GM12878 (cell line): ENCODE results near the gene DENND1B. TPM values are rescaled to one million over a fixed set of nuclear protein-coding genes. Genes with fewer than 3 reads are reported as not detected.
"Not testable (repeated sequence)": the region's sequence is repeated elsewhere in the genome, so short reads cannot be mapped to it uniquely, and the experiment has no call there.

Experiments
- ATAC-seq: fragments of 200-7000 bp; cut with Tn5 transposase; 3 replicates; pipeline ENCODE4 v1.9.1; 2020; ENCODE audit warnings: mild to moderate bottlenecking, moderate library complexity
- BruUV-seq: library from RNA; stranded (reverse); fragments of 400-500 nt; replicated peaks from 2 replicates; lab custom pipeline; 2021; lab: Mats Ljungman, UMichigan
- CTCF ChIA-PET: fragments of 300-600 bp; sonication (Branson Sonifier 250); formaldehyde crosslinking; extraction: SDS; loops from one replicate; lab custom pipeline; 2021; ENCODE audit warnings: inconsistent platforms; lab: Yijun Ruan, JAX
- POLR2A ChIA-PET: fragments of 350-600 bp; formaldehyde crosslinking; extraction: SDS; loops from one replicate; lab custom pipeline; 2021; ENCODE audit warnings: inconsistent platforms; lab: Charles Lee
- RAD21 ChIA-PET: fragments of 300-600 bp; sonication (Branson Sonifier 250); formaldehyde crosslinking; loops from one replicate; lab custom pipeline; 2023; ENCODE audit warnings: antibody characterized with exemption; ENCODE audit not compliant: unreplicated experiment; lab: Charles Lee
- SMC1A ChIA-PET: fragments of 300-600 bp; sonication (Branson Sonifier 250); formaldehyde crosslinking; loops from one replicate; lab custom pipeline; 2023; ENCODE audit not compliant: unreplicated experiment, uncharacterized antibody; lab: Charles Lee
- DNase-seq: peaks from one replicate; pipeline ENCODE4 v3.0.0-alpha.2; 2011; ENCODE audit warnings: low read depth, low spot score
- FAIRE-seq: peaks from 3 replicates; lab custom pipeline; 2011; peaks lifted over from hg19 to GRCh38; lab: Jason Lieb, UNC
- H2AFZ ChIP-seq: 2 replicates; pipeline ENCODE4 v1.6.0; 2011; ENCODE audit warnings: low read depth, low read length, control low read depth; ENCODE audit not compliant: control insufficient read depth
- H3K27ac ChIP-seq: 2 replicates; pipeline ENCODE4 v1.5.1; 2011; ENCODE audit warnings: control low read depth; ENCODE audit not compliant: control insufficient read depth, insufficient read depth
- H3K27me3 ChIP-seq, 2 experiments: replicated peaks in 1 of 2; 2 replicates each; pipeline versions ENCODE4 v1.6.0 to v1.6.1; 2011; ENCODE audit warnings: low read length in 1 of 2; ENCODE audit not compliant: control insufficient read depth in 2 of 2, insufficient read depth in 2 of 2
- H3K36me3 ChIP-seq, 2 experiments: 2 replicates each; pipeline ENCODE4 v1.5.1; 2011; ENCODE audit warnings: low read length in 1 of 2; ENCODE audit not compliant: control insufficient read depth in 2 of 2, insufficient read depth in 2 of 2
- H3K4me1 ChIP-seq: 2 replicates; pipeline ENCODE4 v1.6.1; 2011; ENCODE audit warnings: mild to moderate bottlenecking, low read length, moderate library complexity, mixed read lengths; ENCODE audit not compliant: control insufficient read depth, insufficient read depth
- H3K4me2 ChIP-seq: 2 replicates; pipeline ENCODE4 v1.6.0; 2011; ENCODE audit warnings: control low read depth; ENCODE audit not compliant: control insufficient read depth, insufficient read depth
- H3K4me3 ChIP-seq: fragments of 200-600 bp; sonication (generic); 2 replicates; pipeline ENCODE4 v1.5.1; 2016
- H3K79me2 ChIP-seq: 2 replicates; pipeline ENCODE4 v1.6.0; 2011; ENCODE audit warnings: low read length; ENCODE audit not compliant: control insufficient read depth, insufficient read depth
- H3K9ac ChIP-seq: 2 replicates; pipeline ENCODE4 v1.8.0; 2011; ENCODE audit warnings: low read length, control low read depth, mixed read lengths; ENCODE audit not compliant: control insufficient read depth, insufficient read depth
- H3K9me3 ChIP-seq: replicated peaks from 3 replicates; pipeline ENCODE4 v1.5.1; 2011; ENCODE audit warnings: mild to moderate bottlenecking, low read length; ENCODE audit not compliant: control insufficient read depth, insufficient read depth
- H4K20me1 ChIP-seq: 2 replicates; pipeline ENCODE4 v1.6.0; 2011; ENCODE audit not compliant: control insufficient read depth, insufficient read depth
- ATF3 ChIP-seq: IDR thresholded peaks from 2 replicates; pipeline ENCODE4 v1.6.1; 2011; ENCODE audit warnings: low read depth, mild to moderate bottlenecking, low read length, moderate library complexity, borderline replicate concordance; ENCODE audit errors: extremely low read depth
- CTCF ChIP-seq, 3 experiments: IDR thresholded peaks in 2 of 3; conservative IDR thresholded peaks in 1 of 3; 2 replicates each; pipeline ENCODE4 v1.5.1; 2011; ENCODE audit warnings: low read depth in 3 of 3, low read length in 3 of 3, mild to moderate bottlenecking in 3 of 3, control low read depth in 2 of 3, moderate library complexity in 2 of 3, inconsistent platforms in 1 of 3, mixed read lengths in 1 of 3; ENCODE audit not compliant: control insufficient read depth in 2 of 3, insufficient read depth in 1 of 3; ENCODE audit errors: extremely low read depth in 1 of 3
- EP300 ChIP-seq, 2 experiments: fragments of 150-350 bp in 1 of 2; IDR thresholded peaks; 2 replicates each; pipeline ENCODE4 v1.6.1; 2011 to 2012; ENCODE audit warnings: low read depth in 2 of 2, low read length in 2 of 2, borderline replicate concordance in 1 of 2, improper control_type of control experiment in 1 of 2, inconsistent platforms in 1 of 2; ENCODE audit not compliant: control insufficient read depth in 1 of 2
- FOXK2 ChIP-seq: fragments of 450-650 bp; IDR thresholded peaks from 2 replicates; pipeline ENCODE4 v1.6.1; 2017; ENCODE audit warnings: mild to moderate bottlenecking, moderate library complexity
- MYB ChIP-seq: fragments of 150-350 bp; IDR thresholded peaks from 2 replicates; pipeline ENCODE4 v1.6.1; 2014; ENCODE audit warnings: mild to moderate bottlenecking, low read depth, low read length, borderline replicate concordance
- NFIC ChIP-seq: IDR thresholded peaks from 2 replicates; pipeline ENCODE4 v1.6.1; 2012; ENCODE audit warnings: low read depth, mild to moderate bottlenecking, inconsistent platforms, low read length, moderate library complexity
- PAX5 ChIP-seq: IDR thresholded peaks from 2 replicates; pipeline ENCODE4 v1.6.1; 2011; ENCODE audit warnings: low read depth, low read length, borderline replicate concordance
- PBX3 ChIP-seq: IDR thresholded peaks from 2 replicates; pipeline ENCODE4 v1.6.1; 2011; ENCODE audit warnings: mild to moderate bottlenecking, low read depth, low read length, moderate library complexity; ENCODE audit not compliant: insufficient replicate concordance
- POLR2AphosphoS2 ChIP-seq: IDR thresholded peaks from 2 replicates; pipeline ENCODE4 v1.6.1; 2011; ENCODE audit warnings: low read depth, mild to moderate bottlenecking, low read length, improper control_type of control experiment, moderate library complexity
- RFX5 ChIP-seq: IDR thresholded peaks from 2 replicates; pipeline ENCODE4 v1.6.1; 2011; ENCODE audit warnings: low read depth, low read length, improper control_type of control experiment
- TCF7 ChIP-seq: IDR thresholded peaks from 2 replicates; pipeline ENCODE4 v1.6.1; 2014; ENCODE audit warnings: antibody characterized with exemption, borderline replicate concordance
- USF2 ChIP-seq: IDR thresholded peaks from 2 replicates; pipeline ENCODE4 v1.6.1; 2011; ENCODE audit warnings: low read depth, low read length, improper control_type of control experiment, borderline replicate concordance
- WGBS: methylation state at CpG from one replicate; pipeline ENCODE4 v1.1.6; 2016; ENCODE audit warnings: low lambda C conversion rate; ENCODE audit not compliant: insufficient replicate concordance, insufficient coverage; ENCODE audit errors: missing lambda C conversion rate; 5-methylcytosine and 5-hydroxymethylcytosine counted together
- in situ Hi-C: fragments of 300-500 bp; cut with MboI; formaldehyde crosslinking; loops from 9 replicates; pipeline ENCODE4 v1.14.3; 2018; ENCODE audit warnings: mixed read lengths
- intact Hi-C: fragments of 100-400 bp; cut with micrococcal nuclease; formaldehyde crosslinking; loops from one replicate; pipeline ENCODE4 v1.14.2; 2022; ENCODE audit not compliant: unreplicated experiment
- polyA plus RNA-seq, 11 experiments: library from polyadenylated mRNA; depleted of rRNA in 4 of 11; unstranded in 6 of 11; stranded (reverse) in 5 of 11; fragments of >200 nt; fragmentation: Nextera tagmentation in 4 of 11; fragmentation: Illumina TruSeq in 1 of 11; extraction: Ambion mirVana in 4 of 11; extraction: Trizol in 1 of 11; gene quantifications; 1 replicate in 1 of 11; 2 replicates in 10 of 11; pipeline versions ENCODE4 v1.2.1 to v1.2.3, GENCODE V29; 2011 to 2016; ENCODE audit warnings: inconsistent platforms in 2 of 11, missing spikeins in 2 of 11, low read depth in 1 of 11
- total RNA-seq, 4 experiments: library from RNA; depleted of rRNA in 3 of 4; stranded (reverse); fragments of >200 nt in 3 of 4; fragmentation: Illumina TruSeq in 1 of 4; extraction: Trizol in 1 of 4; gene quantifications; 2 replicates each; pipeline versions ENCODE4 v1.2.1 to v1.2.3, GENCODE V29; 2013 to 2021

DENND1B gene
- total and polyA plus RNA-seq, 10 of the 15 experiments (the other 5 are each of a cell fraction or from before 2014, with no cell fraction given) = 1.7 to 10.7 (median 8.0) TPM

DNA sequence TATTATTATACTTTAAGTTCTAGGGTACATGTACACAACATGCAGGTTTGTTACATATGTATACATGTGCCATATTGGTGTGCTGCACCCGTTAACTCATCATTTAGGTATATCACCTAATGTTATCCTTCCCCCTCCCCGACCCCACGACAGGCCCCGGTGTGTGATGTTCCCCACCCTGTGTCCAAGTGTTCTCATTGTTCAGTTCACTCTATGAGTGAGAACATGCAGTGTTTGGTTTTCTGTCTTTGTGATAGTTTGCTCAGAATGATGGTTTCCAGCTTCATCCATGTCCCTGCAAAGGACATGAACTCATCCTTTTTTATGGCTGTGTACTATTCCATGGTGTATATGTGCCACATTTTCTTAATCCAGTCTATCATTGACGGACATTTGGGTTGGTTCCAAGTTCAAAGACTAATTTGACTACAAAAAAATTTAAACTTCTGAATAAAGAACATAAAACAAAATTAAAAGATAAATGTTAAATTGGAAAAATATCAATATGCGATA lies 22.6 kb downstream of the DENND1B start:
- not testable (repeated sequence) for BruUV-seq
- CTCF ChIA-PET = interaction anchor here (1.0 kb wide), 1 partner anchor 116 kb away, joined by 3 read pairs; no protein-coding TSS in a partner anchor

DNA sequence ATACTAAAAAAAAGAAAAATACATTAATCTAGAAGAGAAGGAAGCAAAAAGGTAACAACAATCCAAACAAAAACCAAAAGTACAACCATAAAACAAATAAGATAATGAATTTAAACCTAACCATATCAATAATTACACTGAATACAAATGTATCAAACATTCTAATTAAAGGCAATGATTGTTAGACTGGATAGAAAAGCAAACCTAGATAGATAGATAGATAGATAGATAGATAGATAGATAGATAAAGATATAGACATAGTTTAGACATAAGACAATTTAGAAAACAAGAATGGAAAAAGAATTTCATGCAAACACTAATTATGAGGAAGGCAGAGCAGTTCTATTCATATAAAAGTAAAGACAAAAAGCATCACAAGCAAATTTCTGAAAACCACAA lies 24.9 kb downstream of the DENND1B start:
- SMC1A ChIA-PET = interaction anchor here (0.9 kb wide), 1 partner anchor 120 kb away, joined by 4 read pairs; no protein-coding TSS in a partner anchor
- RAD21 ChIA-PET = no interaction called here
- Histone ChIP-seq H3K27ac (no peak overlapping the region), H3K36me3 (no peaks in the 10 kb centered on the region), H3K27me3 (no peaks in the 10 kb centered on the region), H3K4me2 (no peak overlapping the region), H3K4me3 (no peak overlapping the region), H3K4me1 (no peaks in the 10 kb centered on the region), H3K79me2 (no peaks in the 10 kb centered on the region), H2AFZ (no peak overlapping the region), H3K9ac (no peak overlapping the region), H3K9me3 (no peaks in the 10 kb centered on the region), H4K20me1 (no peaks in the 10 kb centered on the region)
- intact Hi-C loops = no loop called here
- no peak for DNase-seq
- ATAC-seq = no peak
- POLR2A ChIA-PET = no interaction called here
- in situ Hi-C loops = no loop called here
- BruUV-seq = no TSS peak
- CTCF ChIA-PET = interaction anchor here (1.7 kb wide), 1 partner anchor 10 kb away, joined by 4 read pairs; no protein-coding TSS in a partner anchor
- FAIRE-seq = no peak
- TF ChIP-seq PAX5 (no peak), NFIC (no peak), MYB (no peak), EP300 (IDR thresholded peaks at IDR 0.05; ENCODE audit: borderline replicate concordance in 1 of 2, control insufficient read depth in 1 of 2, low read depth in 2 of 2, low read length in 2 of 2) (no peak), TCF7 (no peak), ATF3 (no peak), PBX3 (no peak), CTCF (IDR thresholded peaks at IDR 0.05 in 2 of 3, conservative IDR thresholded peaks at IDR 0.05 in 1 of 3; ENCODE audit: control insufficient read depth in 2 of 3, extremely low read depth in 1 of 3, insufficient read depth in 1 of 3, low read depth in 3 of 3, low read length in 3 of 3) (no peak), FOXK2 (no peak), POLR2AphosphoS2 (no peak), RFX5 (no peak), USF2 (no peak)

More for the DNA sequence above, 22.6 kb downstream of the DENND1B start:
- FAIRE-seq, DNase-seq, intact Hi-C loops, H3K9me3 ChIP-seq, H3K9ac ChIP-seq, SMC1A ChIA-PET, H3K4me2 ChIP-seq, POLR2A ChIA-PET, RAD21 ChIA-PET, H3K79me2 ChIP-seq, H4K20me1 ChIP-seq, H3K4me1 ChIP-seq, H3K36me3 ChIP-seq, H3K4me3 ChIP-seq, H2AFZ ChIP-seq, ATAC-seq, in situ Hi-C loops, H3K27ac ChIP-seq, H3K27me3 ChIP-seq: not testable (repeated sequence)
- 77% methylated on average over 6 of the region's 6 CpGs for WGBS
